ENCODE measurements around the gene DENND1A. TPM values are rescaled to one million over a fixed set of nuclear protein-coding genes. Genes with fewer than 3 reads are reported as not detected.

The DENND1A gene
- total and polyA plus RNA-seq, 2 experiments from 2014 or later = 13.1 to 28.7 TPM

GRCh38 chr9:123893831-123894460, 36.0 kb downstream of the DENND1A start:
- peaks cover 6% of the 10 kb centered on the region; the same call in 1 of the 2 replicates for H3K9me2 ChIP-seq (ENCODE audit: insufficient read depth)
- peak; percentile 71 for DNase-seq (ENCODE audit: low spot score)
- peak; percentile 78 for ATAC-seq
- Mint-ChIP-seq H3K4me1 (peaks cover 61% of the 10 kb centered on the region), H3K9me3 (no peaks in the 10 kb centered on the region; the same call in 2 of the 3 replicates), H3K27ac (peak overlapping the region; percentile 87), H3K4me3 (peak overlapping the region; percentile 31; the same call in 1 of the 3 replicates), H3K27me3 (ENCODE audit: insufficient read depth, low read depth, poor library complexity) (peaks cover 5% of the 10 kb centered on the region), H3K36me3 (ENCODE audit: low read depth) (peaks cover 9% of the 10 kb centered on the region; the same call in 2 of the 3 replicates)
- H3F3A ChIP-seq (replicated peaks; ENCODE audit: low read depth) = no peaks in the 10 kb centered on the region; the same call in 1 of the 2 replicates
- peak overlapping the region; percentile 55 for H3K4me2 ChIP-seq
- H3K36me3 ChIP-seq (ENCODE audit: insufficient read depth) = no peaks in the 10 kb centered on the region
- no peak overlapping the region for H2AFZ ChIP-seq
- H3K4me1 ChIP-seq (ENCODE audit: insufficient read depth) = peaks cover 44% of the 10 kb centered on the region
- no peaks in the 10 kb centered on the region; the same call in 1 of the 2 replicates for H4K20me1 ChIP-seq (replicated peaks; ENCODE audit: insufficient read depth)
- no peaks in the 10 kb centered on the region for H3K27me3 ChIP-seq (ENCODE audit: insufficient read depth)
- peak overlapping the region; percentile 24 for H3K4me3 ChIP-seq
- peak overlapping the region; percentile 75 for H3K27ac ChIP-seq (ENCODE audit: low read depth)
- no peak for TF ChIP-seq CTCF (conservative IDR thresholded peaks at IDR 0.05; ENCODE audit: low read depth in 2 of 2)
- 0 out of 2 replicates have a peak, but pooled peaks have one; percentile 27 for TF ChIP-seq CREB1 (CRISPR knock-in tag; IDR thresholded peaks at IDR 0.05; ENCODE audit: low read depth)
- H3K79me2 ChIP-seq (replicated peaks; ENCODE audit: insufficient read depth) = peaks cover 53% of the 10 kb centered on the region

- Histone ChIP-seq H3K4me1 (ENCODE audit: insufficient read depth) (peaks cover 44% of the 10 kb centered on the region), H3K79me2 (replicated peaks; ENCODE audit: insufficient read depth) (peaks cover 52% of the 10 kb centered on the region), H3K27ac (ENCODE audit: low read depth) (peak overlapping the region; percentile 75; the same call in 1 of the 2 replicates), H3K4me2 (peak overlapping the region; percentile 55), H3K4me3 (peak overlapping the region; percentile 24), H3K9me2 (ENCODE audit: insufficient read depth) (peaks cover 6% of the 10 kb centered on the region; the same call in 1 of the 2 replicates), H2AFZ (no peak overlapping the region), H3K27me3 (ENCODE audit: insufficient read depth) (no peaks in the 10 kb centered on the region), H3K36me3 (ENCODE audit: insufficient read depth) (no peaks in the 10 kb centered on the region), H3F3A (replicated peaks; ENCODE audit: low read depth) (no peaks in the 10 kb centered on the region; the same call in 1 of the 2 replicates), H4K20me1 (replicated peaks; ENCODE audit: insufficient read depth) (peaks cover 1% of the 10 kb centered on the region; the same call in 1 of the 2 replicates)
- Mint-ChIP-seq H3K4me1 (peaks cover 57% of the 10 kb centered on the region), H3K9me3 (peaks cover 5% of the 10 kb centered on the region), H3K4me3 (peak overlapping the region; percentile 31; the same call in 2 of the 3 replicates), H3K27ac (peak overlapping the region; percentile 87), H3K36me3 (ENCODE audit: low read depth) (peaks cover 15% of the 10 kb centered on the region), H3K27me3 (ENCODE audit: insufficient read depth, low read depth, poor library complexity) (peaks cover 5% of the 10 kb centered on the region)
- ATAC-seq = peak; percentile 37
- no peak for TF ChIP-seq ZNF114 (CRISPR knock-in tag; IDR thresholded peaks at IDR 0.05)
- TF ChIP-seq POLR2AphosphoS5 (IDR thresholded peaks at IDR 0.05; ENCODE audit: low read depth) = no peak
- TF ChIP-seq CTCF (conservative IDR thresholded peaks at IDR 0.05; ENCODE audit: low read depth in 2 of 2) = no peak
- DNase-seq (ENCODE audit: low spot score) = peak; percentile 50
Observed at GRCh38 chr9:123893115-123893514, 36.8 kb downstream of the DENND1A start.
